NCI-H2029 (cell line): ENCODE data around the gene CX3CR1.

Source experiments
- DNase-seq: peaks from one replicate; lab custom pipeline; 2025; lab: John Stamatoyannopoulos, UW

The CX3CR1 gene

DNA sequence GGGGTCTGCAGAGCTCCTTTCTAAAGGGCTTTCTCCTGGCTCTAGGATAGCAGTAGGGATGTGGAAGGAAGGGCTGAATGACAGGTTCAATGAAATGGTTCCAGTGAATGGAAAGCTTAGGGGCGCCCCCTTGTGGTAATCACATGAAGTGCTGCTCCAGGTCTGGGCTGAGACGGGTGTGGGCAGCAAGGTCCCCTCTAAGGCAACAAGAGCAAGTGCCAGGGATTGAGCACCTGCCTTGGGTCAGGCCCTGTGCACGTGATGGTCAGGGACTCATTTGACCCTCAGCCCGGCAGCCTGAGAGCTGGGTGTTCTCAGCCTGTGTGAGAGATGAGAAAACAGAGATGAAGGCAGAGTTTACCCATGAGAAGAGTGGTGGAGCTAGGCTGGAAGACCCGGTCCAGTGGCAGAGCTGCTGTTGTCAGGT lies 12.1 kb upstream of the CX3CR1 start:
- DNase-seq, result peak; percentile 57

DNA sequence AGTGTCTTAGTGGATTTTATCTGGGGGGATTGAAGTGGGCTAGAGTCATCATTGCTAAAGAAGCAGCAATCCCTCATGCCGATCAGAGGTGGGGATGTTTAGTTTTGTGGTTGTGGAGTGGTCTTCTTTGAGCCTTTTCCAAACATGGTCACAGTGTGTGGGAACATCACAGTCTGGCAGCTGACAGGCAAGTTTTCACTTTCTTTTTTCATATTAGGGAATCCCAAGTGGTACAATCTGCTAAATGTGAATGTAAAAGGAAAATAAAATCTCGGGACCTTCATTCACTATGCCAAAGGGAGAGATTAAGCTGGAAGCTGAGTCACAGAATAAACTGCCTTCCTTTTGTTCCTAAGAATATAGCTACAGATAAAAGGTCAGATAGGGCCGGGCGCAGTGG lies 10.4 kb upstream of the CX3CR1 start:
- DNase-seq, result no peak

DNA sequence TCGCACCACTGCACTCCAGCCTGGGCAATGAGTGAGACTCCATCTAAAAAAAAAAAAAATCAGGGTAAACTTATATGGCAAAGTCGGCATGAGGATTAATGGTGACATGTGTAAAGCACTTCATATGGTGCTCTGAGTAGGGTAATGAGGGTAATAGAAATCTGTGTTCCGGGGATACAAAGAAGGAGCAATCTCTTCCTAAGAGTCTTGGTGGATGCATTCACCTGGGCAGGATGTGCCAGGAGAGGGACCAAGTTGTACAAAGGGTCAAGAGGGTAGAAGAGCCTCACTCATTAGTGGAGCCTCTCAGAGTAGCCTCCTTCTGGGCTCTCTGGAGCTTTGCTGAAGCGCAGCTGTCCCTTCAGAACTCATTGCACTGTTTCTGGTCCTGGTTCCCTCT lies 9.3 kb upstream of the CX3CR1 start:
- no peak for DNase-seq

GRCh38 chr3:39288300-39288808 lies 8.5 kb upstream of the CX3CR1 start:
- DNase-seq, result peak; percentile 92

DNA sequence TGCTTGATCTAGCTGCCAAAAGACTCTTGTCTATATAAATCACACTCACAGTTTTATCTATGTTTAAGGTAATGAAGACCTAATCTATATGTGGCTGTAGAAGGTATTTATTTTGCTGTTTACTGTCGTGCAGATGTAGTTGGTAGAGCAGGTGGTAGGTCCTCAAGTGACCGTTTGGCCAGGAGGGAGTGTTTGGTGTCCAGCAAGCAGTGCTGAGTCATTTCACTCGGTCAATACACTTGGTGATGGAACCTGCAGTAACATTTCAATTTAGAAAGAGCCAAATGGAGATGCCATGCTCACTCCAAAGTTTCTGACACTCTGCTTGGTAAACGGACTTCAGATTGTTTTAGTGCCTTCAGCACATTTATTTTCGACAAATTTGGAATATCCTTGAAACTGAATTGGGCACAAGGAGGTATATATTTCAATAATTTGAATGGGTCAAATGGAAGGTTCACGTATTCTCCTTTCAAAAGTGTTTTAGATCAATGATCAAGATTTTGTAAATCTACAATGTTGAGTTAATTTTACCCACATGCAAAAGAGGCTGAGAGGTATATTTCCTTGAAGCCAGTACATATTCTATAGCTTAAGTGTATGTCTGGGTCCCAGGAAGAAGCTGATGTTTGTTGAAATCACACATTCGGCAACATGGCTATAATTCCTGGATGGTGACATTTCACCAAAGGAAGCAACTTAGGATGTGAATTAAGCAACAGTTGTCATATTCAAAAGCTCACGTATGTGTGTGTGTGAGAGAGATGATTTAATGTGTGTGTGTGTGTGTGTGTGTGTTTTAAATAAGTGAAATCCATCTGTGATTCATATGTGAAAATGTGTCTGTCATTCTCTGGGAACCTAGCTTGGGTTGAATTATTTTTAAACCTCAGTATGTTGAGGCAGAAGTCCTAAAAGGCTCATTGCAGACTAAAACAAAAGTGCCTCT lies 7.7 kb upstream of the CX3CR1 start:
- DNase-seq, result no peak

DNA sequence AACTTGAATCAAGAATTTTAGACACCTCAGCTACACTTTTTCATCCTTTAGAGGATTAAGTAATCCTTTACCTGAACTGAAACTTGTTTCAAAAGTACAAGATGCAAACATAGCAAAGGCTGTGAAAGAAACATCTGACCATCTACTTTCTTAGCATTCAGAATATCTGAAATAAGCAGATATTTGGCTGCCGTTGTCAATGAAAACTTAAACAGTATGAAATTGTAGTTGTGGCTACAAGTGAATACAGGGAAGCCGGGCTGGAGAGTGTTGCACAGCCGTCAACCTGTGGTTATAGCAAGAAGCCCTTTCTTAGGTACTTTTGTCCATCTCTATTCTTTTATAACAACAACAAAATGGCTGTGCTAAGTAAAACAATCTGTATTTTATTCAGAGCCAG lies 6.9 kb upstream of the CX3CR1 start:
- no peak for DNase-seq

DNA sequence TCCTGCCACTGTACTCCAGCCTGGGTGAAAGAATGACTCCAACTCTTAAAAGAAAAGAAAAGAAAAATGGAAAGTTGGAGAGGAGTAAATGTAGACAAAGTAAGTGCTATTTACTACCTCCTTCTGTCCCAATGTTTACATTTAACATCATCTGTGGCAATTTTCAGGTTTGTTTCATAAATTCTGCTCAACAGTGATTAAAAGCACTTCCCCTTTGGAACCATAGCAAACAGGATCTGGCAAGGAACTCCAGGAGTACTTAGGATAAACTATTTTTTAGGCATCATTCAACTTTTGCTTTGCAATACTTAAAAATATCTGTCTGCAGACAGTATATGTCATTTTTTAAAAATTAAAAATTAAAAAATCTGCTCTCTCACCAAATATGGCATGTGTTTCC lies 5.5 kb upstream of the CX3CR1 start:
- DNase-seq, result no peak

GRCh38 chr3:39284457-39284881 lies 4.6 kb upstream of the CX3CR1 start:
- no peak for DNase-seq

DNA sequence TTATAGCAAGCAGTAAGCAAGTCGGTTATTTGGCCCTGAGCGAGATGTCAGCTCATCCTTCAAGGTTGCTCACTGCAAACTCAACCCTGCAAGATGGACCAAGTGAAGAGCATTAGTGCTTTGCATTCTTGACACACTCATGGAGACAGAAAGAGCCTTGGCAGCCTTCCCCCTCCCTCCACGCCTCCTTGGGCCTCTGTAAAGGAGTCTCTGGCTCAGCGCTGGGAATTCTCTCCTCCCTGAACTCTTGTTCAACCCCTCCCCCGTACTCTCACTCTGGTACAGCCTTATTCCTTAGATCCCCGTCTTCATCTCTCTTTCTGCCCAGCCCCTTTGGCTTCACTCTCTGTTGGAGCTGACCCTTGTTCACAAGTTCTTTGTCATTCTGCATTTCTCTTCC lies 2.2 kb upstream of the CX3CR1 start:
- no peak for DNase-seq

GRCh38 chr3:39281533-39281932 lies 1.7 kb upstream of the CX3CR1 start:
- no peak for DNase-seq

DNA sequence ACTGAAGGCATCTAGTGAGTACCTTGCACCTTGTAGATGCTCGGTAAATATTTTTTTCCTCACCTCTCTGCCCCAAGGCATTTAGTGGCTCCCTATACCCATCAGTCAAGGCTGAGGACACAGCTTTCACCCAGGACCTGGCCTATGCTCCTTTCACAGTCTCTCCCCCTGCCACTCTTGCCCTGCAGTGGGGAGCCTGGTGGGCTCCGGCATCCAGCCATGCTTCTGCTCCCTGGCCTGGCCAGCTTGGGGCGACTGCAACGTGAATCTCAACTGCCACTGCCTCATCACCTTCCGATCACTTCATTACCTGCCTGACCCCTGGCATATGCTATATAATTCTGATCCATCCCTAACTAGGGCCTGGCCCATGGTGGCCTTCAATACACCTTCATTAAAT lies 735 bp upstream of the CX3CR1 start:
- no peak for DNase-seq

- DNase-seq, result no peak
Observed at GRCh38 chr3:39278616-39278935, 1.3 kb downstream of the CX3CR1 start.

DNA sequence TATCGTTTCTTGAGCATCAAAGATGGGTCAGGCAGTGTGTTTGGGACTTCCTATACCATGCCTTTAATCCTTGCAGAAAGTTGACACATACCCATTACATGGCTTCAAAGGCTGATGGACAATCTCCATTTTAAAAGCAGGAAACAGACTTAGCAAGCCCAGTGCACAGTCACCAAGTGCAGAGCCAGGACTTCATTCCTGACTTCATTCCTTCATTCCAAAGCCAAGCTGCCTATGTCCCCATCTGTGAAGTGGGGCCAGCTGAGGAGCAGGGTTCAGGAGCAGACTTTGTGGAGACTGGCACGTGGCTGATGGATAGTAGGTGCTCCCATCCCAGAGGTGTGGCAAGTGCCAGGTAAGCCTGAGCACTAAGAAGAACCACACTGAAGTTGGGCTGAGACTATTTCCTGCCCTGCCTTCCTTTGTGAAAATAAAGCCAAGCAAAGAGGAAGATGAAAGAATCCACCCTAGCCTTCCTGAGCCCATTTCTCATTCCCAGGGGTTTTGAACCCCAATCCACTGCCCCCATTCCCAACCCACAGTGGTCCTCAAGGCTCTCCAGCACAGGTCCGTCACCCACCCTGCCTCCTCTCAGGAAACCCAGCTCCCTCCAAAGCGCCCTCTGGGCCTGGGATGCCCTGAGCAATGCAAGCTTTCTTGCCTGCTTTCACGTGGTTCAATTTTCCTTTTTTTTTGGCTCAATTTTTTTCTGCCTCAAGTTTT lies 1.8 kb downstream of the CX3CR1 start:
- DNase-seq, result no peak

- no peak for DNase-seq
Observed at GRCh38 chr3:39276746-39277145, 3.1 kb downstream of the CX3CR1 start.

DNA sequence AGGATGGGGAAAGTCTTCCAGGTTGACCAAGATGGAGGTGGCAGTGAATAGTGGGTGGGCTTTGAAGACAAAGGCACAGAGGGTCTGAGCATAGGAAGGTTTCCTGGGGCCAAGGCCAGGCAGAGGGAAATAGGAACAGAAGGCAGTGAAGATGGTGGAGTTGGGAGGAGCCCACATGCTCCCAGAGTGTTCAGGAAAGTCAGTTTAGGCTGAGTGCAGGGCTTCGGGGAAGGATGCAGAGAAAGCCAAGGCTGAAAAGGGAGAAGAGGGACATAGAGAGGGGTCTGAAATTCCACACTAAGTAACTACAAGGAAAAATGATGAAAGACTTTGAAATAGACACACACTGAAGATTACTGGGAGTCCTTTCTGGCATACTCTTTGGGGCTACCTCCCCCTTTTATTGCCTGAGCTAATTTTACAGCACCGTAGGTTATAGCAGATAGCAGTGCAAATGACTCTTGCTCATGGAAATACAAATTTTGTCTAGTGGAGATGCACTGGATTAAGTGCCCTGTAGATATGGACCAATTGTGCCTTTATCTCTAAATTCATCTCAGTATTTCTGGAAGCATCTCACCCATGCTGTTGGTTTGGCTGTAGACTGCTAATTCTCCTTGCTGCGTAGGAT lies 3.8 kb downstream of the CX3CR1 start:
- DNase-seq, result no peak

- peak; percentile 27 for DNase-seq
Observed at GRCh38 chr3:39275052-39275451, 4.8 kb downstream of the CX3CR1 start.

DNA sequence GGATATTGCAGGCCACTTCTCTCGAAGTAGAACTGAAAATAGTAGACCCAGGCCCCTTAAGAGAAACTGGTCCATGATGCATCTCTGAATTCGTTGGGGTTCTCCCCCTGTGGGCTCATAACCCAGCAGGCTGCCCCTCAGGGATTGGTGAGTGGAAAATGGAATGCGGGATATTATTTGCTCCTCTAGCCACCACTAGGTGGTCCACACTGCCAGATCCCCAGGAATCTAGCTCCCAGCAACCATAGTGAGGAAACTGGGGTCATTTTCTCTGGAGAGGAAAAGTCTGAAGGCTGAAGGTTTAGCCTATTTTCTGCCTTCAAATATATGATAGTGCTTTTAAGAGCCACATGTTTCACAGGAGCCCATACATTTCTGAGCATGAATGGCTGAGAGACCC lies 6.7 kb downstream of the CX3CR1 start:
- DNase-seq, result no peak

DNA sequence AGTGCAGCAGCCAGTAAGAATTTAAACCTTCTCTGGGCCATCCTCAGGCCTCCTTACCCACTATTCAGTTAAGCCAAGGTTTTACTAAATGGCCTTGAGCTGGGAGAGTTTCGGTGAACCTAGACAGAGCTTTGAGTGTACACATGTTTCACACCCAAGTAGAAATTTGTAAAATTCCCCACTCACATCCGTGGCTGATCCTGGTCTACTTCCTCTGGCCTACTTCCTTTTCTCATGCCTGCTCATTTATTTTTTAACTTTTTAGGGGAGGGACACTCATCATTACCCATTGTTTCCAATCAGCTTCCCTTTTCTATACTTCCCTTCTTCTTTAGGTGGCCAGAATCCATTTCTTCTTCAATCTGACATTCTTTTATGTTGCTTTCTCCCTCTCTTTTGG lies 7.6 kb downstream of the CX3CR1 start:
- DNase-seq, result no peak

DNA sequence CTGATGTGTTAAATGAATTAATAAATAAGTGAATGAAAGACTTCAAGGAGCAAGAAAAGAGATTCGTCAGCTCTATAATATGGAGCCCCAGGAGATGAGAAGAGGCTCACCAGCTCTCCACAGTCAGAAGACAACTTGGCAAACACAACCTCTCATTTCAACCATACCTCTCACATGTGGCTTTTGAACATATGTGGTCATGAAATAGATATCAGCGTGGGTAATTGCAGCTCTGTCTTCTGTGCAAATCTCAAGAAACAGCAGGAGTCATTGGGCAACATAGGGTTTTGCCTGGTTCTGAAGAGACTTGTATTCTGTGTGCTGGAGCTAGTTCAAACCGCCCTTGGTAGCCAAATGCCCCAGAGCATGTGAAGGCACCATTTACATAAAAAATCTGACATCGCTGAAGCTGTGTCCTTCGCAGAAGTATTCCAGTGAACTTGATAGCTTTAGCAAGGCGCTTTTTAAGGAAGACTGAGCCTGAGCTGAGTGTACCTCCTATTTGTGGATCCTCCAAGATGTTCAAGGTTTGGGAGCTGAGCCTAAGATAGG lies 8.4 kb downstream of the CX3CR1 start:
- DNase-seq, result no peak

DNA sequence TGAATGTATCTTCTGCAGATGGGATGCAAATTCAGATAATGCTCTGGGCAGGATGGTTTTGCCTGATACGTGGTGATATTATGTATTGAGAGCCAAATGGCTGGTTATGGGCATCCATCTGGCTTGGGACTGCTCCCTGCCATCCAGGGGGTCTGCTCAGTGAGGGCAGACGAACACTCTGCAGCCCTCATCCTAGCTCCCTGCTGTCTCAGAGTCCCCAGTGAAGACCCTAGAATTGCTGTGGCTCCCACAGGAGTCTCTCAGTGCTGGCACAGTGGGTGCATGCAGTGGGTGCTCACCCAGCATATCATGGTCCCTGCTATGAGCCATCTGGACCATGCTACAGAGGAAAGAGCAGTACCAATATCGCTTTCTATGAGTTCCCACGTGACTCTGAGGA lies 10.3 kb downstream of the CX3CR1 start:
- DNase-seq, result no peak

DNA sequence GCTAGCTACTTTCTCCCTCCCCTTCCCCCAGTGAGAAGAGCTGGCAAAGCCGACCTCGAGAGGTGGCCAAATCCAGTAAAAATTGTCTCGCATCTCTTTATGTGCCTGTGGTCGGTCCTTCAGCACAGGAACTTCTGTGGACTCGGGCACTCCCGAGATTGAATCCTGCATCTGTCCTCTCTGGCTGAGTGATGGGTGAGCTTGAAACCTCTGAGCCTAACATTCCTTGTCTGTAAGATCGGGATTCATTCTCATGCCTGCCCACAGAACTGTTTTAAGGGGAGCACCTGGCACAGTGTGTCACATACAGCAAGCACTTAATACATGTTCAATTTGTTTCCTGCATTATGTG lies 11.3 kb downstream of the CX3CR1 start:
- no peak for DNase-seq
